ENCODE measurements around the gene SNX24. TPM values are rescaled to one million over a fixed set of nuclear protein-coding genes. Genes with fewer than 3 reads are reported as not detected.

Gene SNX24
- total RNA-seq, 1 experiment from 2014 or later = 22.3 TPM

- Histone ChIP-seq H3K9me3 (ENCODE audit: insufficient read depth, low read depth) (no peaks in the 10 kb centered on the region), H3K9me2 (ENCODE audit: insufficient read depth) (no peaks in the 10 kb centered on the region), H3F3A (ENCODE audit: insufficient read depth, low read depth) (no peaks in the 10 kb centered on the region; the same call in 1 of the 2 replicates), H3K79me2 (ENCODE audit: low read depth) (no peaks in the 10 kb centered on the region), H3K4me2 (no peak overlapping the region), H3K27ac (no peak overlapping the region), H3K27me3 (ENCODE audit: insufficient read depth, low read depth) (no peaks in the 10 kb centered on the region), H3K36me3 (ENCODE audit: low read depth) (0 out of 2 replicates have a peak, but pooled peaks cover 4% of the 10 kb centered on the region), H2AFZ (no peak overlapping the region), H3K4me1 (replicated peaks; ENCODE audit: insufficient read depth) (no peaks in the 10 kb centered on the region), H4K20me1 (ENCODE audit: insufficient read depth) (no peaks in the 10 kb centered on the region), H3K4me3 (no peak overlapping the region)
- ChIA-PET POLR2A (ENCODE audit: unreplicated experiment) (no interaction called here), CTCF (no interaction called here)
- no TSS peak for BruUV-seq (replicated peaks)
- DNase-seq = no peak
- TF ChIP-seq CTCF (conservative IDR thresholded peaks at IDR 0.05) (no peak), EZH2 (IDR thresholded peaks at IDR 0.05; ENCODE audit: low read depth) (no peak)
- intact Hi-C loops (cut with micrococcal nuclease; ENCODE audit: unreplicated experiment) = no loop called here
Measured at GRCh38 chr5:122864400-122864799, 19.0 kb downstream of the SNX24 start.

GRCh38 chr5:122864842-122865241 lies 19.4 kb downstream of the SNX24 start:
- ChIA-PET CTCF (no interaction called here), POLR2A (ENCODE audit: unreplicated experiment) (no interaction called here)
- intact Hi-C loops (cut with micrococcal nuclease; ENCODE audit: unreplicated experiment) = no loop called here
- Histone ChIP-seq H4K20me1 (ENCODE audit: insufficient read depth) (no peaks in the 10 kb centered on the region), H3K9me3 (ENCODE audit: insufficient read depth, low read depth) (no peaks in the 10 kb centered on the region), H3K27me3 (ENCODE audit: insufficient read depth, low read depth) (no peaks in the 10 kb centered on the region), H3K27ac (no peak overlapping the region), H3K36me3 (ENCODE audit: low read depth) (0 out of 2 replicates have a peak, but pooled peaks cover 4% of the 10 kb centered on the region), H3K9me2 (ENCODE audit: insufficient read depth) (no peaks in the 10 kb centered on the region), H2AFZ (no peak overlapping the region), H3F3A (ENCODE audit: insufficient read depth, low read depth) (no peaks in the 10 kb centered on the region; the same call in 1 of the 2 replicates), H3K4me1 (replicated peaks; ENCODE audit: insufficient read depth) (no peaks in the 10 kb centered on the region), H3K79me2 (ENCODE audit: low read depth) (no peaks in the 10 kb centered on the region), H3K4me2 (no peak overlapping the region), H3K4me3 (no peak overlapping the region)
- TF ChIP-seq CTCF (conservative IDR thresholded peaks at IDR 0.05) (no peak), EZH2 (IDR thresholded peaks at IDR 0.05; ENCODE audit: low read depth) (no peak)
- DNase-seq = no peak
- BruUV-seq (replicated peaks) = no TSS peak

- Histone ChIP-seq H3K4me3 (no peak overlapping the region), H3F3A (ENCODE audit: insufficient read depth, low read depth) (no peaks in the 10 kb centered on the region; the same call in 1 of the 2 replicates), H3K36me3 (ENCODE audit: low read depth) (0 out of 2 replicates have a peak, but pooled peaks cover 4% of the 10 kb centered on the region), H3K9me2 (ENCODE audit: insufficient read depth) (no peaks in the 10 kb centered on the region), H3K4me2 (no peak overlapping the region), H3K4me1 (replicated peaks; ENCODE audit: insufficient read depth) (no peaks in the 10 kb centered on the region), H2AFZ (no peak overlapping the region), H3K79me2 (ENCODE audit: low read depth) (peaks cover 8% of the 10 kb centered on the region; the same call in 1 of the 2 replicates), H3K9me3 (ENCODE audit: insufficient read depth, low read depth) (no peaks in the 10 kb centered on the region), H3K27me3 (ENCODE audit: insufficient read depth, low read depth) (no peaks in the 10 kb centered on the region), H4K20me1 (ENCODE audit: insufficient read depth) (no peaks in the 10 kb centered on the region), H3K27ac (no peak overlapping the region)
- DNase-seq = no peak
- TF ChIP-seq CTCF (conservative IDR thresholded peaks at IDR 0.05) (no peak), EZH2 (IDR thresholded peaks at IDR 0.05; ENCODE audit: low read depth) (no peak)
- POLR2A ChIA-PET (ENCODE audit: unreplicated experiment) = no interaction called here
- intact Hi-C loops (cut with micrococcal nuclease; ENCODE audit: unreplicated experiment) = no loop called here
- BruUV-seq (replicated peaks) = no TSS peak
- CTCF ChIA-PET = no interaction called here
Measured at GRCh38 chr5:122870219-122870856, 24.9 kb downstream of the SNX24 start.

All from PC-9 (cell line).